GM12892 (cell line): ENCODE data around the gene FAM193A.

Experiments
- DNase-seq: peaks from one replicate; pipeline ENCODE4 v3.0.0; 2011; ENCODE audit not compliant: insufficient read length
- FAIRE-seq: peaks from 2 replicates; lab custom pipeline; 2011; peaks lifted over from hg19 to GRCh38; lab: Jason Lieb, UNC
- POLR2A ChIP-seq: IDR thresholded peaks from 2 replicates; pipeline ENCODE4 v1.6.1; 2011; ENCODE audit warnings: low read depth, low read length, control low read depth
- POLR2AphosphoS5 ChIP-seq: IDR thresholded peaks from 2 replicates; pipeline ENCODE4 v1.6.1; 2011; ENCODE audit warnings: low read depth, low read length, control low read depth
- TAF1 ChIP-seq: IDR thresholded peaks from 2 replicates; pipeline ENCODE4 v1.6.1; 2011; ENCODE audit warnings: low read depth, mild to moderate bottlenecking, control low read depth, low read length, borderline replicate concordance

The FAM193A gene

GRCh38 chr4:2743518-2744445 lies 207.3 kb downstream of the FAM193A start:
- FAIRE-seq (peak; percentile 69), DNase-seq (no peak)
- TF ChIP-seq TAF1: no peak
- TF ChIP-seq POLR2A: no peak
- TF ChIP-seq POLR2AphosphoS5: 0 out of 2 replicates have a peak, but pooled peaks have one; percentile 18

GRCh38 chr4:2744576-2745270 lies 208.3 kb downstream of the FAM193A start:
- DNase-seq (no peak), FAIRE-seq (peak; percentile 77)
- TF ChIP-seq POLR2A: no peak
- no peak for TF ChIP-seq POLR2AphosphoS5
- no peak for TF ChIP-seq TAF1

- TF ChIP-seq POLR2A: no peak
- TF ChIP-seq POLR2AphosphoS5: no peak
- TF ChIP-seq TAF1: no peak
- FAIRE-seq (no peak), DNase-seq (no peak)
These were observed 209.1 kb downstream of the FAM193A start for GRCh38 chr4:2745516-2745915.

GRCh38 chr4:2745981-2746806 lies 209.7 kb downstream of the FAM193A start:
- peak; percentile 68 for TF ChIP-seq POLR2A
- TF ChIP-seq TAF1: 0 out of 2 replicates have a peak, but pooled peaks have one; percentile 34
- TF ChIP-seq POLR2AphosphoS5: peak; percentile 76; the same call in 1 of the 2 replicates
- FAIRE-seq (peak; percentile 100), DNase-seq (peak; percentile 86)

GRCh38 chr4:2746891-2747695 lies 210.6 kb downstream of the FAM193A start:
- DNase-seq: no peak
- FAIRE-seq: no peak
- TF ChIP-seq POLR2A (no peak; the same call in 1 of the 2 replicates), POLR2AphosphoS5 (no peak)

GRCh38 chr4:2750719-2751605 lies 214.5 kb downstream of the FAM193A start:
- no peak for TF ChIP-seq POLR2A
- TF ChIP-seq POLR2AphosphoS5: no peak
- no peak for TF ChIP-seq TAF1
- FAIRE-seq: no peak
- no peak for DNase-seq

- DNase-seq (no peak), FAIRE-seq (no peak)
- no peak for TF ChIP-seq POLR2AphosphoS5
- no peak for TF ChIP-seq TAF1
- no peak for TF ChIP-seq POLR2A
These were observed 217.0 kb downstream of the FAM193A start for GRCh38 chr4:2753436-2753835.

GRCh38 chr4:2754848-2755819 lies 218.7 kb downstream of the FAM193A start:
- FAIRE-seq (peak; percentile 40), DNase-seq (no peak)
- no peak for TF ChIP-seq TAF1
- TF ChIP-seq POLR2AphosphoS5: no peak
- TF ChIP-seq POLR2A: no peak
